ENCODE data around the gene SIL1. TPM values are rescaled to one million over a fixed set of nuclear protein-coding genes. Genes with fewer than 3 reads are reported as not detected.

The SIL1 gene
- total RNA-seq, 1 donor from 2014 or later: 31.1 TPM

DNA sequence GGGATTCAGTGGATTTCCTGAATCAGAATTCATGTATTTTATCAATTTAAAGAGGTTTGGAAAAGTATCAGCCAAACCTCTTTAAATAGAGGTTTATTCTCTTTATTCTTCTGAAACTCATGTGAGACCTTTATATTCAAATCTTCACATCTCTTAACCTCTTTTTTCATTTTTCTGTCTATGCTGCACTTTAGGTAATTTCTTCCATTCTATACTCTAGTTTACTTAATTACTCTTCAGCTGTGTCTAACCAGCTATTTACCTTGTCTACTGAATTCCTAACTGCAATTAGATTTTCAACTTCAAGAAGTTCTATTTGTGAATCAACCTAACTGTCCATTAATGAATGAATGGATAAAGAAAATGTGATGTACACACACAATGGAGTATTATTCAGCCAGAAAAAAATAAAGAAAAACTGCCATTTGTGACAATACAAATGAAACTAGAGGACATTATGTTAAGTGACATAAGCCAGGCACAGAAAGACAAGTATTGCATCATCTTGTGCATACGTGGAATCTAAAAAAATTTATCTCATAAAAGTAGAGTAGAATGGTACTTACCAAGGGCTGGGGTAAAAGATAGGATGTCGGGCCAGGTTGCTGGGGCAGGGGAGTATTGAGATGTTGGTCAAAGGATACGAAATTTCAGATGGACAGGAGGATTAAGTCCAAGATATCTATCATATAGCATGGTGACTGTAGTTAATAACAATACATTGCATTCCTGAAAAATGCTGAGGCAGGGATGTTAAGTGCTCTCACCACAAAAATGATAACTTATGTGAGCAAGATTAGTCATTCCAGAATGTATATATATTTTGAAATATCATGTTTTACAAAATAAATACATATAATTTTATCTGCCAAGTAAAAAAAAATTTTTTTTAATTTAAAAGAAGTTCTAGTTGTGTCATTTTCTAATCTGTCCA, 193.5 kb downstream of the SIL1 start:
- DNase-seq: no peak
- no peak overlapping the region for H3K27ac Mint-ChIP-seq
- intact Hi-C loops (cut with micrococcal nuclease): no loop called here
- H3K27me3 Mint-ChIP-seq: no peaks in the 10 kb centered on the region
- H3K4me1 Mint-ChIP-seq: no peaks in the 10 kb centered on the region
- H3K4me3 Mint-ChIP-seq: no peak overlapping the region
- no peaks in the 10 kb centered on the region for H3K9me3 Mint-ChIP-seq
- H3K36me3 Mint-ChIP-seq (ENCODE audit: low read depth): peaks cover 2% of the 10 kb centered on the region

DNA sequence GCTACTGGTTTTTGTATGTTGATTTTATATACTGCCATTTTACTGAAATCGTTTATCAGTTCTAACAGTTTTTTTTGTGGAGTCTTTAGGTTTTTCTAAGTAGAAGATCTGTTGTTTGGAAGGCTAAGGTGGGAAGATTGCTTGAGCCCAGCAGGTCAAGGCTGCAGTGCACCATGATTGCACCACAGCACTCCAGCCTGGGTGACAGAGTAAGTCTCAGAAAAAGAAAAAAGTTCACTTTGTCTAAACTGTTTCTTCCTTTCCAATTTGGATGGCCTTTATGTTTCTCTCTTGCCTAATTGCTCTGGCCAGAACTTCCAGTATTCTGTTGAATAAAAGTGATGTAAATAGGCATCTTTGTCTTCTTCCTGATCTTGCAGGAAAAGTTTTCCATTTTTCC, 198.5 kb downstream of the SIL1 start:
- Mint-ChIP-seq H3K4me3 (no peak overlapping the region), H3K9me3 (peaks cover 6% of the 10 kb centered on the region), H3K27me3 (no peaks in the 10 kb centered on the region), H3K36me3 (ENCODE audit: low read depth) (peaks cover 3% of the 10 kb centered on the region), H3K27ac (no peak overlapping the region), H3K4me1 (no peaks in the 10 kb centered on the region)
- intact Hi-C loops (cut with micrococcal nuclease): no loop called here
- DNase-seq: no peak

DNA sequence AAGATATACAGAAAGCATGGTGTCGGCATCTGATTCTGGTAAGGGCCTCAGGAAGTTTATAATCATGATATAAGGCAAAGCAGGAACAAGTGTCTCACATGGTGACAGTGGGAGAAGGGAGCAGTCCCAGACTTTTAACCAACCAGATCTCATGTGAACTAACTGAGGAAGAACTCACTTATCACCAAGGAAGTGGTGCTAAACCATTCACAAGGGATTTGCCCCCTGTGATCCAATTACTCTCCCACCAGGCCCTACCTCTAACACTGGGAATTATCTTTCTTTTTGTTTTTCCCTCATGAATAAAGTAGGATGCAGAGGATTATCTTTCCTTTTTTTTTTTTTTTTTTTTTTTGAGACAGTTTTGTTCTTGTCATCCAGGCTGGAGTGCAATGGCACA, 199.6 kb downstream of the SIL1 start:
- Mint-ChIP-seq H3K9me3 (peaks cover 6% of the 10 kb centered on the region), H3K4me1 (no peaks in the 10 kb centered on the region), H3K27ac (no peak overlapping the region), H3K36me3 (ENCODE audit: low read depth) (peaks cover 3% of the 10 kb centered on the region), H3K4me3 (no peak overlapping the region), H3K27me3 (no peaks in the 10 kb centered on the region)
- DNase-seq: no peak
- intact Hi-C loops (cut with micrococcal nuclease): no loop called here

DNA sequence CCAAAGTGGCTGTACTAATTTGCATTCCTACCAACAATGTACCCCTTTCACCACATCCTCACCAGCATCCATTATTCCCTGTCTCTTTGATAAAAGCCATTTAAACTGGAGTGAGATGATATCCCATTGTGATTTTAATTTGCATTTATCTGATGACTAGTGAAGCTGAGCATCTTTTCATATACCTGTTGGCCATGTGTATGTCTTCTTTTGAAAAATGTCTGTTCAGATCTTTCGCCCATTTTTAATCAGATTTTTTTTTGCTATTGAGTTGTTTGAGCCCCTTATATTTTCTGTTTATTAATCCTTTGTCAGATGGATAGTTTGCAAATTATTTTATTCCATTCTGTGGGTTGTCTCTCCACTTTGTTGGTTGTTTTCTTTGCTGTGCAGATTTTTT, 202.0 kb downstream of the SIL1 start:
- DNase-seq: no peak
- no peak overlapping the region for H3K4me3 Mint-ChIP-seq
- H3K27ac Mint-ChIP-seq: no peak overlapping the region
- peaks cover 6% of the 10 kb centered on the region for H3K9me3 Mint-ChIP-seq
- H3K4me1 Mint-ChIP-seq: no peaks in the 10 kb centered on the region
- intact Hi-C loops (cut with micrococcal nuclease): no loop called here
- H3K27me3 Mint-ChIP-seq: no peaks in the 10 kb centered on the region
- peaks cover 1% of the 10 kb centered on the region for H3K36me3 Mint-ChIP-seq (ENCODE audit: low read depth)

DNA sequence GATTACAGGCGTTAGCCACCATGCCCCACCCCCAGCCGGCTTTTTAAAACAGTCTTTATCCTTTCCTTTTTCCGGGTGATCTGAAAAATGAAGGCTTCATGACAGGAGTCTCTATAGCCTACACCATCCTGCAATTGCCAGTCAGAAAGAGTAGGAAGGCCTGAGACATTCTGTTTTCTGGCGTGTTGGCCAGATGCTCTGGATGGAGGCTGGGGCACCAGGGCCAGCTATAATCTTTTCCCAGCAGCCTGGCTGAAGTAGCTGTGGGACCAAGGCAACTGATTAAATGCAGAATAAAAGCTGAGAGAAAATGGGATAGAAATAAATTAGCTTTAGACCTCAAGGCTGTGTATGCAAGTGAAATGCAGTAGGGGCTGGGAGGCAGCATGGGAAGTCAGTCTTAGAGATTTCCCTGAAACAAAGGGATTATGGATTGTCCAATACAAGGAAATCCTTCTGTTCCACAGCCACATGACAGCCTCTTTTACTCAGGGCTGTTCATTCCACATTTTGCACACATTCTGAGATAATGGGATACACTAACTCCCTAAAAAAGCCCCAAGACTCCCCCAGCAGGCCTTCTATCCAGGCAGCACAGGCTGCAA, 207.1 kb downstream of the SIL1 start:
- no peak overlapping the region for H3K27ac Mint-ChIP-seq
- no peaks in the 10 kb centered on the region for H3K36me3 Mint-ChIP-seq (ENCODE audit: low read depth)
- H3K4me1 Mint-ChIP-seq: no peaks in the 10 kb centered on the region
- no peak for DNase-seq
- H3K27me3 Mint-ChIP-seq: no peaks in the 10 kb centered on the region
- intact Hi-C loops (cut with micrococcal nuclease): no loop called here
- no peak overlapping the region for H3K4me3 Mint-ChIP-seq
- peaks cover 4% of the 10 kb centered on the region for H3K9me3 Mint-ChIP-seq

DNA sequence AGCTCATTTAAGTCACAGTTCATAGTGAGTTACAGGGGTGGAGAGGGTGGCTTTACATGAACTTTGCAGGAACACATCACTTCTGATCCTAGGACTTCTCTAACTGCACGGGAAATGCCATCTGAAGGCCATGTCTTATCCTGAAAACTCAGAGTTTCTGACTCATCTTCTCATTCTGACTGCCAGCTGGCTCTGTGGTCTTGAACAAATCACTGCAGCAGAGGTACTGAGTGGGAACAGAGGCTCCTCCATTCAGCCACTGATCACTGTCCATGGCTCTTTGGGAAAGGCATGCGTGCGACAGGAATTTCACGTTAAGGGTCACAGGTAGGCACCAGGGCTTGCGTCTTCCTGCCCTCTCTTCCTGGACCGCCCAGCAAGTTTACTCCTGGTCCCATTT, 208.4 kb downstream of the SIL1 start:
- Mint-ChIP-seq H3K4me3 (no peak overlapping the region), H3K27ac (no peak overlapping the region), H3K36me3 (ENCODE audit: low read depth) (no peaks in the 10 kb centered on the region), H3K4me1 (peaks cover 7% of the 10 kb centered on the region), H3K27me3 (no peaks in the 10 kb centered on the region), H3K9me3 (no peaks in the 10 kb centered on the region)
- intact Hi-C loops (cut with micrococcal nuclease): no loop called here
- no peak for DNase-seq

DNA sequence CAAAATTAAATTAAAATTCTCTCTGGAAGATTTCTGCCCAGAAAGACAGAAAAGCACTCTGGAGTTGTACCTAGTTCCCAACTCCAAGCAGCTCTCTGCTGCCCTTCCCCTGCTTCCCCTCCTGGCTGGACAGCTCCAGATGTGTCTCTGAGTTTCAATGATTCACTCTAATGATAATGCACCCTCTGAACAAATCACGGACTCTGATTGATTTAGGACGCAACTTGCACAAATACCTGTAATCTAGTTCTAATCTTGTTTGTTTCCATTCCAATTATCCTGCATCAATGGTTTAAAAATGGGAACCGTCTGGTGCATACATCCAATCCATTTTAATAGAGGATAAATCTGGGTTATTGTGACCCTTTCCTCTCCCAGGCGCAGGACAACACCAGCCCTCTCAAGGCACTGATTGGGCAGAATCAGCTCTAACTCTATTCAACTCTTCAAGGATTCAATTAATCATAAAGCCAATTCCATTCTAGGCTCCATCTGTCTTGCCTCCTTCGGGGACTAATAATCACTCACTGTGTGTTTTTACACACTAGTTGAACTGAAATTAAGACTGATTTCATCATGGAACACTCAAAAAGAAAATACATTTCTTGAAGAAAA, 211.9 kb downstream of the SIL1 start:
- intact Hi-C loops (cut with micrococcal nuclease): no loop called here
- no peaks in the 10 kb centered on the region for H3K36me3 Mint-ChIP-seq (ENCODE audit: low read depth)
- no peak overlapping the region for H3K4me3 Mint-ChIP-seq
- no peaks in the 10 kb centered on the region for H3K9me3 Mint-ChIP-seq
- peaks cover 14% of the 10 kb centered on the region for H3K4me1 Mint-ChIP-seq
- DNase-seq: no peak
- H3K27me3 Mint-ChIP-seq: no peaks in the 10 kb centered on the region
- no peak overlapping the region for H3K27ac Mint-ChIP-seq

DNA sequence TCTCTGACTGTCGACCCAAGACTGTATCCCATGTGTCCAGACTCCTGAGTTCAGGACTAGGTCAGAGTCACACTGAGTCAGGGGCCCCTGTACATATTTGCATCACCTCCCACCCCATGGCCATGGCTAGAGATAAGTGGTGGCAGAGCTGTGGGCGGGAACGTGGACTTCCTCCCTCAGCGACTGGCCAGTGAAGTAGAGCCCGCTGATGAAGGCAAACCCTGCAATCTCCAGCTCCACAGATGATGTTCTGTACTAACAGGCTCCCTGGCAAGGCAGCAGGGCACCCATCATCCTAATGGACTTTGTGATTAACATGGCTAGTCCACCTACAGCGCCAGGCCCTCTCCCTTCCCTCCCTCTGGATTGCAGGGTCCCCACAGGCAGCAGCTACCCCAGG, 212.5 kb downstream of the SIL1 start:
- DNase-seq: no peak
- Mint-ChIP-seq H3K4me3 (no peak overlapping the region), H3K9me3 (no peaks in the 10 kb centered on the region), H3K27me3 (no peaks in the 10 kb centered on the region), H3K27ac (no peak overlapping the region), H3K4me1 (peaks cover 20% of the 10 kb centered on the region), H3K36me3 (ENCODE audit: low read depth) (no peaks in the 10 kb centered on the region)
- intact Hi-C loops (cut with micrococcal nuclease): no loop called here

DNA sequence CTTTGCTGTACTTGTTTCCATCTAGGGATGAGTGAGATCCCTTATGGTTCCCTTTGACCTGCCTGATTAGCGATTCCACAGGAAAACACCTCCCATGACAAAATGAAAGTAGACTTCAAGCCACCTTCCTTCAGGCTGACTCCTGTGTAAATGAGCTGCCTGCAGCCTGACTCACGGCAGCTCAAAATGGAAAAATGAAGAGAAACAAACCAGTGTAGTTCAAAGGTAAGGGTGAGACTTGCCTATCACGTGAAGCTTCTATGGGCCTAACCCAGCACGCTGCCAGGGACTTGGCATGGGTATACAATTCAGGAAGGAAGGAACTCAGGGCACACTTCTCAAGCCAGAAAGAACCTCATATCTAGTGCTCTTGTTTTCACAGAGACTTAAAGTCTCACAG, 212.9 kb downstream of the SIL1 start:
- H3K27me3 Mint-ChIP-seq: no peaks in the 10 kb centered on the region

DNA sequence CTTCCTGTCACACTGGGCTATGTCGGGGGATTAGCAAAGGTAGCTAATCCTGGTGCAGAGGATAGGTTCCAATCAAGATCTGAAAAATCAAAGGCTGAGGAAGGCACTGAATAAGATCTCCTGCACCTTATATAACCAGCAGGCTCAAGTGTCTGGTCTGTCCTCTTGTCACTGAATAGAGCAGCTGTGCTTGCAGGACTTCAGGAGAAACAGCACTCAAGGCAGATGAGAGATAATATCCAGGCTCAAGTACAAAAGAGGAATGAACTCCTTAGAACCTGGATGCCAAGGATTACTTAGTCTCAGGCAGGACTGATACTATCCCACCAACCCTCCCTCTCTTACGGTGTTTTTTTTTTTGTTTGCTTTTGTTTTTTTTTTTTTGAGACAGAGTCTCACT, 214.2 kb downstream of the SIL1 start:
- Mint-ChIP-seq H3K4me1 (peaks cover 33% of the 10 kb centered on the region), H3K27ac (no peak overlapping the region), H3K27me3 (no peaks in the 10 kb centered on the region), H3K4me3 (no peak overlapping the region), H3K9me3 (no peaks in the 10 kb centered on the region), H3K36me3 (ENCODE audit: low read depth) (no peaks in the 10 kb centered on the region)
- no peak for DNase-seq
- intact Hi-C loops (cut with micrococcal nuclease): no loop called here

More for the DNA sequence above, 212.9 kb downstream of the SIL1 start:
- intact Hi-C loops (cut with micrococcal nuclease): no loop called here
- no peak for DNase-seq
- H3K4me3 Mint-ChIP-seq: no peak overlapping the region
- peaks cover 24% of the 10 kb centered on the region for H3K4me1 Mint-ChIP-seq
- peak overlapping the region; percentile 34 for H3K27ac Mint-ChIP-seq
- H3K36me3 Mint-ChIP-seq (ENCODE audit: low read depth): no peaks in the 10 kb centered on the region
- no peaks in the 10 kb centered on the region for H3K9me3 Mint-ChIP-seq

DNA sequence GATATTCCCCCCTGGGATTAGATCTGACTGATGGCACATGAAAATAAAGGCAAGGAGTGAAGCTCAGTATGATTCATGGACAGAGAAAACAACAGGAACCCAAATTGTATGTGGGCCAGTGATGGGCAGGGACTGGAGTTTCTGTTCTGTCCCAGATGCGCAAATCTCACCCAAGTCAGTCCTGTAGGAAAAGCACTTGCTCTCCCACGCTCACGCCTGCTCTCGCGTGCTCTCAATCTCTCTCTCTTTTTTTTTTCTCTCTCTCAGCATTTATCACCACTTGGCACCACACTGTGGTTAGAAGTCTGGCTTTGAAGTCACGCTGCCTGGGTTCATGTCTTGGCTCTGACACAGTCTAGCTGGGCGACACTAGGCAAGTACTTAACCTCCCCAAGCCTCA, 216.6 kb downstream of the SIL1 start:
- no peaks in the 10 kb centered on the region for H3K27me3 Mint-ChIP-seq
- peak overlapping the region; percentile 6 for H3K4me3 Mint-ChIP-seq
- H3K4me1 Mint-ChIP-seq: peaks cover 37% of the 10 kb centered on the region
- peak; percentile 71 for DNase-seq
- H3K9me3 Mint-ChIP-seq: no peaks in the 10 kb centered on the region
- intact Hi-C loops (cut with micrococcal nuclease): no loop called here
- no peak overlapping the region for H3K27ac Mint-ChIP-seq
- no peaks in the 10 kb centered on the region for H3K36me3 Mint-ChIP-seq (ENCODE audit: low read depth)

DNA sequence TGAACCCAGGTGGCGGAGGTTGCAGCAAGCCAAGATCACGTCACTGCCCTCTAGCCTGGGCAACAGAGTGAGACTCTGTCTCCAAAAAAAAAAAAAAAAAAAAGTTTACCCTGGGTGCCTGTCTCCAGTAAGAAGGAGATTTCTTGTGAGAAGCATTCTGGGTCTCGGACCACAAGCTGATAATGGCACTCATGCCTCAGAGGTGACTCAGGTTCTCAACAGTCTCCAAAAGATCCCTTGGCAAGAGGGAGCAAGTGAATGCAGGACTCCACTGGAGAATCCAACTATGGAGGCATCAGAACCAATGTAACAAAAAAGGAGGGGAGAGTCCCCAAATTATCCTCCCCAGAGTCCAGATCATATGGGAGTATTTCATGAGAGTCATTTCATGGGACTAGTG, 217.0 kb downstream of the SIL1 start:
- Mint-ChIP-seq H3K4me1 (peaks cover 37% of the 10 kb centered on the region), H3K9me3 (no peaks in the 10 kb centered on the region), H3K36me3 (ENCODE audit: low read depth) (no peaks in the 10 kb centered on the region), H3K4me3 (no peak overlapping the region), H3K27ac (no peak overlapping the region), H3K27me3 (no peaks in the 10 kb centered on the region)
- no peak for DNase-seq
- intact Hi-C loops (cut with micrococcal nuclease): no loop called here

DNA sequence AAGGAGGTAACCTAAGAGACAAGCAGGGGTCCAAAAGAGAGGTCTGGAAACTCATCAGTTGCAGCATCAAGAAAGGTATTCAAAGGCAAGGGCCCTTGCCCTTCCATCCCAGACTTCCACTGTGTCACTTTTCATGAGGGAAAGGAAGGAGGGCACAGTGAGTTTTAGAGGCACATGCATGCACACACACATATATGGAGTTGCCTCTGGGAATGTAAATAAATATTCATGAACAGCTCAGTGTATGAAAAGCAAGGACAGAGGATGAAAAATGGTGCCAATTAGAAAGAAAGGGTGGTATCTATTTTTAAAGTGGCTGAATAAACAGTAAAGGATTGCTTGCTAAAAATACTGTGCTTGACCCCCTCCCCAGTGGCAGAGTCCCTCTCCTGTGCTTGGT, 217.7 kb downstream of the SIL1 start:
- Mint-ChIP-seq H3K36me3 (ENCODE audit: low read depth) (no peaks in the 10 kb centered on the region), H3K27ac (peak overlapping the region; percentile 73), H3K27me3 (no peaks in the 10 kb centered on the region), H3K4me3 (peak overlapping the region; percentile 28), H3K4me1 (peaks cover 39% of the 10 kb centered on the region), H3K9me3 (no peaks in the 10 kb centered on the region)
- intact Hi-C loops (cut with micrococcal nuclease): no loop called here
- no peak for DNase-seq

DNA sequence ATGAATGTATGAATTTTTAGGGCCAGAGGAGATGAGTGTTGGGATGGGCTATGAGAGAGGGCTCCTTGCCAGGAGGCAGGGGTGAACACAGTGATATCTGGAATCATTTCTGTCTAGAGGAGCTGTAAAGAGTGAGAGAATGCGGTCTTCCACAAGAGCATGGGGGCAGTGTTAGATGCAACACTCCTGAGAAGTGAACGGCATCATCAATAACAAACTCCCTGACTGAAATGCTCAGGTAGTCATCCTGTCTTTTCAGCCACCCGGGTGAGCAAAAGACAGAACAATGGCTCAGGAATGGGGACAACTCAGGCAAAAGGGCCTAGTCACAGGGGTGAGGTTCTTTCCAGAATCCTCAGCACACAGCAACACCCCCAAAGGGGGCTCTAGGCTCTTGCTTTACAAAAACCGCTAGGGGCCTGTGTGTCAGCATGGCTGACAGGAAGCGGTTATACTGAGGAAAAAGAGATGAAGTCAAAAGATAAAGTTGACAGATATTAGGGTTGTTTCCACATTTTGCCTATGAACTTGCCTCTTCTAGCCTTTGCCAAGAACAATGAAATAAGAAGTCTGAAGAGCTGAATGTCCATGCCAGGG, 218.4 kb downstream of the SIL1 start:
- intact Hi-C loops (cut with micrococcal nuclease): no loop called here
- Mint-ChIP-seq H3K27ac (peak overlapping the region; percentile 73), H3K4me1 (peaks cover 33% of the 10 kb centered on the region), H3K36me3 (ENCODE audit: low read depth) (no peaks in the 10 kb centered on the region), H3K27me3 (no peaks in the 10 kb centered on the region), H3K9me3 (no peaks in the 10 kb centered on the region), H3K4me3 (peak overlapping the region; percentile 28)
- peak; percentile 80 for DNase-seq
